H1 (cell line): ENCODE results near the gene ROGDI. TPM values are rescaled to one million over a fixed set of nuclear protein-coding genes. Genes with fewer than 3 reads are reported as not detected.

Experiments used
- CTCF ChIA-PET: fragments of 300-600 bp; sonication (Branson Sonifier 250); formaldehyde crosslinking; loops from one replicate; lab custom pipeline; 2021; ENCODE audit not compliant: partially characterized antibody; lab: Charles Lee
- POLR2A ChIA-PET: fragments of 300-600 bp; sonication (Branson Sonifier 250); formaldehyde crosslinking; loops from one replicate; lab custom pipeline; 2021; ENCODE audit warnings: inconsistent platforms; ENCODE audit not compliant: partially characterized antibody; lab: Charles Lee
- DNase-seq, 2 experiments: peaks; one replicate each; pipeline versions ENCODE4 v3.0.0 to v3.0.0-alpha.2; 2010 to 2022; ENCODE audit warnings: low spot score in 2 of 2, low read depth in 1 of 2, mixed read lengths in 1 of 2
- FAIRE-seq: peaks from 2 replicates; lab custom pipeline; 2011; peaks lifted over from hg19 to GRCh38; lab: Jason Lieb, UNC
- H2AFZ ChIP-seq: 2 replicates; pipeline ENCODE4 v1.8.1; 2012; ENCODE audit warnings: low read length, inconsistent platforms
- H2AK5ac ChIP-seq: 2 replicates; pipeline ENCODE4 v1.6.1; 2013; ENCODE audit warnings: low read depth, low read length
- H2BK120ac ChIP-seq: replicated peaks from 2 replicates; pipeline ENCODE3; 2013; ENCODE audit warnings: low read depth, low read length, inconsistent platforms
- H2BK12ac ChIP-seq: 2 replicates; pipeline ENCODE4 v1.6.1; 2013; ENCODE audit warnings: low read depth, low read length
- H2BK15ac ChIP-seq: 2 replicates; pipeline ENCODE4 v1.6.1; 2013; ENCODE audit warnings: low read length
- H2BK20ac ChIP-seq: 2 replicates; pipeline ENCODE4 v1.6.1; 2013; ENCODE audit warnings: low read length
- H2BK5ac ChIP-seq: 2 replicates; pipeline ENCODE4 v1.6.1; 2013; ENCODE audit warnings: low read depth, low read length
- H3K14ac ChIP-seq: 2 replicates; pipeline ENCODE4 v1.6.1; 2013; ENCODE audit warnings: inconsistent platforms; ENCODE audit not compliant: insufficient read length
- H3K18ac ChIP-seq: 2 replicates; pipeline ENCODE4 v1.6.1; 2013; ENCODE audit warnings: low read length; ENCODE audit errors: extremely low read depth
- H3K23ac ChIP-seq: 2 replicates; pipeline ENCODE4 v1.6.1; 2013; ENCODE audit warnings: inconsistent platforms; ENCODE audit not compliant: insufficient read length
- H3K23me2 ChIP-seq: 2 replicates; pipeline ENCODE4 v1.6.1; 2013; ENCODE audit warnings: low read depth, low read length
- H3K27ac ChIP-seq: 2 replicates; pipeline ENCODE4 v1.6.1; 2011; ENCODE audit warnings: low read depth, low read length, inconsistent platforms
- H3K27me3 ChIP-seq, 4 experiments: replicated peaks in 1 of 4; 1 replicate in 1 of 4; 2 replicates in 3 of 4; pipeline versions ENCODE4 v1.6.1 to v1.8.1; 2011 to 2013; ENCODE audit warnings: low read length in 3 of 4, mild to moderate bottlenecking in 3 of 4, inconsistent platforms in 2 of 4, mixed read lengths in 2 of 4, moderate library complexity in 1 of 4; ENCODE audit not compliant: control insufficient read depth in 3 of 4, insufficient read depth in 3 of 4; ENCODE audit errors: extremely low read depth in 1 of 4
- H3K36me3 ChIP-seq, 4 experiments: 2 replicates each; pipeline versions ENCODE4 v1.6.1 to v1.8.1; 2011 to 2013; ENCODE audit warnings: mild to moderate bottlenecking in 4 of 4, low read length in 3 of 4, moderate library complexity in 2 of 4, control low read depth in 1 of 4, inconsistent platforms in 1 of 4; ENCODE audit not compliant: insufficient read depth in 4 of 4, control insufficient read depth in 2 of 4
- H3K4ac ChIP-seq: replicated peaks from 2 replicates; pipeline ENCODE3; 2013; ENCODE audit warnings: low read length, low read depth, mixed read lengths, inconsistent platforms; ENCODE audit not compliant: insufficient read length
- H3K4me1 ChIP-seq, 4 experiments: replicated peaks in 1 of 4; 1 replicate in 1 of 4; 2 replicates in 3 of 4; pipeline versions ENCODE4 v1.6.1 to v1.8.1; 2011 to 2013; ENCODE audit warnings: low read length in 3 of 4, inconsistent platforms in 2 of 4, mixed read lengths in 1 of 4; ENCODE audit not compliant: insufficient read depth in 4 of 4, control insufficient read depth in 3 of 4
- H3K4me2 ChIP-seq, 2 experiments: 2 replicates each; pipeline versions ENCODE4 v1.6.1 to v1.8.1; 2011 to 2013; ENCODE audit warnings: low read depth in 2 of 2, low read length in 2 of 2, control low read depth in 1 of 2, inconsistent platforms in 1 of 2, mild to moderate bottlenecking in 1 of 2; ENCODE audit not compliant: insufficient read depth in 1 of 2
- H3K4me3 ChIP-seq, 4 experiments: fragments of 200-600, 300-600 bp in 1 of 4; sonication (generic), shearing (Covaris generic), sonication (Bioruptor Twin) in 1 of 4; 2 replicates each; pipeline versions ENCODE4 v1.5.1 to v1.8.1; 2011 to 2016; ENCODE audit warnings: low read length in 4 of 4, low read depth in 3 of 4, control low read depth in 2 of 4, inconsistent platforms in 2 of 4, mild to moderate bottlenecking in 2 of 4, mixed read lengths in 1 of 4, moderate library complexity in 1 of 4; ENCODE audit not compliant: insufficient read depth in 2 of 4; ENCODE audit errors: extremely low read depth in 1 of 4
- H3K56ac ChIP-seq: replicated peaks from 2 replicates; pipeline ENCODE3; 2013; ENCODE audit warnings: low read depth, mild to moderate bottlenecking, mixed read lengths, low read length, inconsistent platforms; ENCODE audit not compliant: insufficient read length
- H3K79me1 ChIP-seq: 2 replicates; pipeline ENCODE4 v1.6.1; 2013; ENCODE audit warnings: low read depth, low read length, control low read depth
- H3K79me2 ChIP-seq, 2 experiments: 2 replicates each; pipeline versions ENCODE4 v1.6.1 to v1.8.1; 2012 to 2013; ENCODE audit warnings: low read length in 2 of 2, mild to moderate bottlenecking in 2 of 2, inconsistent platforms in 1 of 2; ENCODE audit not compliant: insufficient read depth in 2 of 2, control insufficient read depth in 1 of 2
- H3K9ac ChIP-seq, 4 experiments: replicated peaks in 1 of 4; 1 replicate in 1 of 4; 2 replicates in 3 of 4; pipeline versions ENCODE4 v1.6.1 to v1.8.1; 2011 to 2013; ENCODE audit warnings: low read depth in 3 of 4, low read length in 3 of 4, control low read depth in 2 of 4, mild to moderate bottlenecking in 2 of 4, moderate library complexity in 2 of 4, inconsistent platforms in 1 of 4; ENCODE audit errors: extremely low read depth in 1 of 4
- H3K9me3 ChIP-seq, 2 experiments: 2 replicates each; pipeline versions ENCODE4 v1.6.1 to v1.8.1; 2012 to 2013; ENCODE audit warnings: mild to moderate bottlenecking in 2 of 2, moderate library complexity in 2 of 2, control low read depth in 1 of 2, inconsistent platforms in 1 of 2, low read depth in 1 of 2, low read length in 1 of 2, mixed read lengths in 1 of 2; ENCODE audit not compliant: insufficient read depth in 2 of 2
- H4K20me1 ChIP-seq, 2 experiments: replicated peaks in 1 of 2; 2 replicates each; pipeline versions ENCODE3 to v1.8.1; 2011 to 2013; ENCODE audit warnings: inconsistent platforms in 2 of 2, low read length in 2 of 2, mild to moderate bottlenecking in 1 of 2; ENCODE audit not compliant: insufficient read depth in 2 of 2, control insufficient read depth in 1 of 2
- H4K5ac ChIP-seq: 2 replicates; pipeline ENCODE4 v1.6.1; 2013; ENCODE audit warnings: low read length, low read depth, mixed read lengths, inconsistent platforms; ENCODE audit not compliant: insufficient read length
- H4K8ac ChIP-seq: 2 replicates; pipeline ENCODE4 v1.8.0; 2013; ENCODE audit warnings: mild to moderate bottlenecking, moderate library complexity, low read length, inconsistent platforms; ENCODE audit not compliant: insufficient read depth; ENCODE audit errors: extremely low read depth
- H4K91ac ChIP-seq: replicated peaks from 2 replicates; pipeline ENCODE3; 2013; ENCODE audit warnings: low read length, mixed read lengths, inconsistent platforms; ENCODE audit not compliant: insufficient read length
- CTCF ChIP-seq, 3 experiments: IDR thresholded peaks; 1 replicate in 2 of 3; 2 replicates in 1 of 3; pipeline versions ENCODE4 v1.5.1 to v1.6.1; 2011; ENCODE audit warnings: low read length in 3 of 3, mild to moderate bottlenecking in 3 of 3, inconsistent platforms in 2 of 3, low read depth in 1 of 3, moderate library complexity in 1 of 3; ENCODE audit not compliant: insufficient read depth in 1 of 3; ENCODE audit errors: control extremely low read depth in 1 of 3
- JUND ChIP-seq: IDR thresholded peaks from 2 replicates; pipeline ENCODE4 v1.6.1; 2011; ENCODE audit warnings: mild to moderate bottlenecking, improper control_type of control experiment, low read length
- KDM1A ChIP-seq: fragments of 200-600, 300-600 bp; sonication (generic); IDR thresholded peaks from 2 replicates; pipeline ENCODE4 v1.7.1; 2016; ENCODE audit warnings: mild to moderate bottlenecking, low read length, borderline replicate concordance
- RFX5 ChIP-seq: IDR thresholded peaks from 2 replicates; pipeline ENCODE4 v1.6.1; 2011; ENCODE audit warnings: low read depth, low read length, improper control_type of control experiment, borderline replicate concordance
- RXRA ChIP-seq: IDR thresholded peaks from 2 replicates; pipeline ENCODE4 v1.6.1; 2011; ENCODE audit warnings: low read depth, mild to moderate bottlenecking, low read length, moderate library complexity; ENCODE audit not compliant: insufficient read depth
- SIX5 ChIP-seq: IDR thresholded peaks from 2 replicates; pipeline ENCODE4 v1.6.1; 2011; ENCODE audit warnings: mild to moderate bottlenecking, low read depth, low read length
- SP2 ChIP-seq: IDR thresholded peaks from 2 replicates; pipeline ENCODE4 v1.6.1; 2012; ENCODE audit warnings: mild to moderate bottlenecking, low read length, inconsistent platforms
- TCF12 ChIP-seq: IDR thresholded peaks from 2 replicates; pipeline ENCODE4 v1.6.1; 2011; ENCODE audit warnings: low read depth, mild to moderate bottlenecking, low read length
- USF2 ChIP-seq: IDR thresholded peaks from 2 replicates; pipeline ENCODE4 v1.6.1; 2011; ENCODE audit warnings: low read length, improper control_type of control experiment
- WGBS, 2 experiments: shearing (Covaris generic) in 1 of 2; methylation state at CpG; one replicate each; pipeline versions ENCODE4 v1.1.6 to v1.1.7; 2013 to 2015; ENCODE audit warnings: low lambda C conversion rate in 2 of 2, mixed read lengths in 2 of 2, inconsistent platforms in 1 of 2, low coverage in 1 of 2, missing lambda C conversion rate in 1 of 2; ENCODE audit not compliant: insufficient replicate concordance in 2 of 2, insufficient coverage in 1 of 2, insufficient read length in 1 of 2; ENCODE audit errors: extremely low coverage in 1 of 2, missing lambda C conversion rate in 1 of 2; 5-methylcytosine and 5-hydroxymethylcytosine counted together
- polyA plus RNA-seq, 7 experiments: library from polyadenylated mRNA; depleted of rRNA in 3 of 7; stranded (reverse) in 5 of 7; unstranded in 2 of 7; fragments of >200 nt in 5 of 7; fragments of 200-250 nt in 2 of 7; gene quantifications; 1 replicate in 5 of 7; 2 replicates in 1 of 7; 4 replicates in 1 of 7; pipeline versions ENCODE4 v1.2.1 to v1.2.3, GENCODE V29; 2011 to 2013; ENCODE audit warnings: missing spikeins in 2 of 7, mixed read lengths in 2 of 7
- total RNA-seq: library from RNA; stranded (reverse); fragmentation: NEBNext Ultra II Directional; extraction: Animal tissue kit (Norgen Biotek cat#: 25700); gene quantifications from 2 replicates; pipeline ENCODE4 v1.2.1, GENCODE V29; 2021
- TF ChIP-seq, protein P1 (sequence below): IDR thresholded peaks from 2 replicates; pipeline ENCODE4 v1.6.1; 2012; ENCODE audit warnings: inconsistent platforms

ROGDI gene
- total and polyA plus RNA-seq, 2 of the 8 experiments (the other 6 are each of a cell fraction or from before 2014, with no cell fraction given): 27.4 to 68.4 TPM

GRCh38 chr16:4790871-4791270, 11.6 kb downstream of the ROGDI start:
- H4K8ac ChIP-seq: no peak overlapping the region
- 91% methylated on average over 10 of the region's 10 CpGs; no CpG with 5 or more reads in 1 of the 2 experiments for WGBS, 2 experiments
- H3K14ac ChIP-seq: no peak overlapping the region
- no peak for TF ChIP-seq KDM1A
- no peak for TF ChIP-seq RFX5
- no peak for TF ChIP-seq SIX5
- TF ChIP-seq TCF12: no peak
- TF ChIP-seq USF2: no peak
- no peak for TF ChIP-seq CTCF (IDR thresholded peaks at IDR 0.05; ENCODE audit: control extremely low read depth in 1 of 3, insufficient read depth in 1 of 3, low read depth in 1 of 3, low read length in 3 of 3)
- TF ChIP-seq SP2: no peak
- TF ChIP-seq, protein P1, sequence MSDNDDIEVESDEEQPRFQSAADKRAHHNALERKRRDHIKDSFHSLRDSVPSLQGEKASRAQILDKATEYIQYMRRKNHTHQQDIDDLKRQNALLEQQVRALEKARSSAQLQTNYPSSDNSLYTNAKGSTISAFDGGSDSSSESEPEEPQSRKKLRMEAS: no peak
- TF ChIP-seq JUND: no peak
- no peak for TF ChIP-seq RXRA

More at GRCh38 chr16:4790871-4791270, 11.6 kb downstream of the ROGDI start:
- Histone ChIP-seq H3K27me3 (no peaks in the 10 kb centered on the region; a peak in 1 of 7 replicates), H3K4me3 (no peak overlapping the region), H3K79me1 (no peaks in the 10 kb centered on the region), H3K4ac (no peak overlapping the region), H4K91ac (no peak overlapping the region), H3K18ac (no peak overlapping the region), H3K23ac (no peak overlapping the region), H2BK20ac (no peak overlapping the region), H3K56ac (no peak overlapping the region), H4K5ac (no peak overlapping the region), H3K79me2 (no peaks in the 10 kb centered on the region), H2BK120ac (no peak overlapping the region), H2AFZ (no peak overlapping the region), H4K20me1 (no peaks in the 10 kb centered on the region), H3K9ac (no peak overlapping the region), H3K4me1 (peaks cover 0 to 13% (median 4%) of the 10 kb centered on the region in 4 experiments; a peak in 5 of 7 replicates), H3K36me3 (no peaks in the 10 kb centered on the region), H3K23me2 (no peaks in the 10 kb centered on the region), H2AK5ac (no peak overlapping the region; the same call in 1 of the 2 replicates), H3K9me3 (no peaks in the 10 kb centered on the region), H2BK15ac (no peak overlapping the region), H3K4me2 (no peak overlapping the region), H2BK5ac (no peak overlapping the region), H2BK12ac (0 out of 2 replicates have a peak overlapping the region, but pooled peaks have one; percentile 29), H3K27ac (no peak overlapping the region)
- DNase-seq (no peak), FAIRE-seq (no peak)
- ChIA-PET POLR2A (interaction anchor here (4.7 kb wide), 1 partner anchor 11 kb away, joined by 21 read pairs; the partner anchor contains the start of gene ROGDI), CTCF (interaction anchor here (0.7 kb wide), 1 partner anchor 205 kb away, joined by 3 read pairs; no protein-coding TSS in a partner anchor)
